ENCODE results near the gene LYRM4.

Gene LYRM4

DNA sequence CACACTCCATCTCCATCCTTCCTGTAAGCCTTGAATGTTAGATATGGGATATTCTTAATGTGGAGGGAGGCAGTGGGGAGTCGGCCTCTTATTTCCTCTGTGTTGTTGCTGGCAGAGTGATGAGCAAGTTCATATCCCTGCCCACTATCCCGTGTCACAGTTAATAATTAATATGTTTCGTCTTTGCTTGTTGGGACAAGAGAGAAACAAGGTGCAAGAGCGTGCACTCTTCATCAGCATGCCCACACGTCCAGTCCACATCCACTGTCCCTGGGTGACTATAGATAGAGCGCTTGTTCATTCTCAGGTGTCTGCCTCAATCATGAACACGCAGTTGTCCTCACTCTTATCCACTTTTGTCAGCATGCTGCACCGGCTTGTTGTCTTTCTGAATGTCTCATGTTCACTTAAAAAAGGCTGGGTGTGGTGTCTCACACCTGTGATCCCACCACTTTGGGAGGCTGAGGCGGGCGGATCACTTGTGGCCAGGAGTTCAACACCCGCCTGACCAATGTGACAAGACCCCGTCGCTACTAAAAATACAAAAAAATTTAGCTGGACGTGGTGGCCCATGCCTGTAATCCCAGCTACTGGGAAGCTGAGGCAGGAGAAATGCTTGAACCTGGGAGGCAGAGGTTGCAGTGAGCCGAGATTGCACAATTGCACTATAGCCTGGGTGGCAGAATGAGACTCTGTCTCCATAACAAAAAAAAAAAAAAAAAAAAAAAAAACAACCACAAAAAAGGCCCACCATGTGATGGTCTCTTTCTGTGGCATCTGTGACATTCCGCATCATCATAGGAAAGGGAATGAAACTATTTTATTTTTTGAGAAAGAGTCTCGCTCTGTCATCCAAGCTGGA is 141.4 kb downstream of the LYRM4 start:
- Histone ChIP-seq H3F3A (ENCODE audit: insufficient read depth, low read length) (no peaks in the 10 kb centered on the region), H2AFZ (ENCODE audit: low read length) (no peak overlapping the region), H3K9ac (ENCODE audit: low read length) (no peak overlapping the region), H3K4me3 (ENCODE audit: low read depth, low read length, poor library complexity, severe bottlenecking) (no peak overlapping the region), H3K36me3 (ENCODE audit: insufficient read depth, low read length) (no peaks in the 10 kb centered on the region), H4K20me1 (ENCODE audit: insufficient read depth, low read length) (no peaks in the 10 kb centered on the region), H3K9me3 (ENCODE audit: low read length) (no peaks in the 10 kb centered on the region), H3K4me2 (ENCODE audit: low read length) (no peak overlapping the region), H3K4me1 (ENCODE audit: insufficient read depth, low read length, severe bottlenecking) (no peaks in the 10 kb centered on the region), H3K9me2 (ENCODE audit: low read depth, low read length) (no peaks in the 10 kb centered on the region), H3K79me2 (ENCODE audit: insufficient read depth, low read length) (no peaks in the 10 kb centered on the region), H3K27me3 (ENCODE audit: insufficient read depth, low read length) (no peaks in the 10 kb centered on the region), H3K27ac (ENCODE audit: low read depth, low read length, poor library complexity, severe bottlenecking) (no peak overlapping the region)
- no peak for TF ChIP-seq EZH2 (IDR thresholded peaks at IDR 0.05; ENCODE audit: borderline replicate concordance, low read length)
- TF ChIP-seq, protein P1, sequence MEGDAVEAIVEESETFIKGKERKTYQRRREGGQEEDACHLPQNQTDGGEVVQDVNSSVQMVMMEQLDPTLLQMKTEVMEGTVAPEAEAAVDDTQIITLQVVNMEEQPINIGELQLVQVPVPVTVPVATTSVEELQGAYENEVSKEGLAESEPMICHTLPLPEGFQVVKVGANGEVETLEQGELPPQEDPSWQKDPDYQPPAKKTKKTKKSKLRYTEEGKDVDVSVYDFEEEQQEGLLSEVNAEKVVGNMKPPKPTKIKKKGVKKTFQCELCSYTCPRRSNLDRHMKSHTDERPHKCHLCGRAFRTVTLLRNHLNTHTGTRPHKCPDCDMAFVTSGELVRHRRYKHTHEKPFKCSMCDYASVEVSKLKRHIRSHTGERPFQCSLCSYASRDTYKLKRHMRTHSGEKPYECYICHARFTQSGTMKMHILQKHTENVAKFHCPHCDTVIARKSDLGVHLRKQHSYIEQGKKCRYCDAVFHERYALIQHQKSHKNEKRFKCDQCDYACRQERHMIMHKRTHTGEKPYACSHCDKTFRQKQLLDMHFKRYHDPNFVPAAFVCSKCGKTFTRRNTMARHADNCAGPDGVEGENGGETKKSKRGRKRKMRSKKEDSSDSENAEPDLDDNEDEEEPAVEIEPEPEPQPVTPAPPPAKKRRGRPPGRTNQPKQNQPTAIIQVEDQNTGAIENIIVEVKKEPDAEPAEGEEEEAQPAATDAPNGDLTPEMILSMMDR (IDR thresholded peaks at IDR 0.05; ENCODE audit: low read length) = no peak

DNA sequence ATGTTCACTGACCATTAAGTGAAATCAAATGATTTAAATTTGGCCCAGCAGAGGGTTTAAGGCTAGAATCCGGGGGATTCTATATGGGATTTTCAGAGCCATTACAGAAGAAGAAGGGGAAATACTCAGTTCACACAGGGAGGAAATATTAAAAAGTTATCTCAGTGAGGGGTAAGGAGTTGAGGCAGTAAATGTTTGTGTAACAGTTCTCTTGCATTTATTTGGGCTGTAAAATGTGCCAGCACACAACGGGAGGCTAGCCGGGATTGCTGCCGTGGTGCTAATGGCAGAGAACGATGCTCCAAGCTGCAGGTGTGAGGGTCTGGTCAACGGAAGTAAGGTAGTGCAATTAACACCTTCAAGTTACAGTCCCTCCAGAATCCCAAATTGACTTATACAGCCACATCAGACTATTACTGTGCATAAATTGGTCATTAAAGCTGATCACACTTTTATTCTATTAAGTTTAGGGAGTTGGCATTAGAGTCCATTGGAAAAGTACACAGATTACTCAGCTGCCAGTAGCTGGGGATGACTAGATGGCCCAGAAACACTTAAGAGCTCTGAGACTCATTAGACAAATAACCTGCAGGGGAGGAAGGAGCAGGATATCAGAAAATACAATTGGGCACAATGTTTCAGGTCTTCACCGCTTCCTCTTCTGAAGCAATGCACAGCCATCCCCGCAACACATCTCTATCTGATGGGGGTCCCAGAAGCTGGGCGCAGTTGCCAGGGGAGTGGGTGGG is 144.3 kb downstream of the LYRM4 start:
- Histone ChIP-seq H3K36me3 (ENCODE audit: insufficient read depth, low read length) (no peaks in the 10 kb centered on the region), H3K27me3 (ENCODE audit: insufficient read depth, low read length) (no peaks in the 10 kb centered on the region)

DNA sequence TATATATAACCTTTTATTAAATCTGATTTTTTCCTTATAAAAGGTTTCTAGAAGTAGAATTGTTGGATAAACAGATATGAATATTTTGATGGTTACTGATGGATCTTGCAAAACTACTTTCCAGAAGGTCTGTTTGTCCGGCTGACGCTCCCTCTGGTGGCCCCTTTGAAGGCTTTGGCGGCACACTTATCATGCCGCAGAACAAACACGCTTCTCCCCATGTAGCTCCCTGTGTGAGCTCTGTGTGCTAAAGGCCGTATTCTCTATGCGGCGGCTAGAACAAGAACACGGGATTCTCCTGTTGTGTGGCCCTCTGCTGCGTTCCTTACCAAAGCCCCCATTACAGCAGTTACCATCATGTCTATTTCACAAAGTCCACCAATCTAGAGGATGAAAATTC is 145.6 kb downstream of the LYRM4 start:
- Histone ChIP-seq H3K36me3 (ENCODE audit: insufficient read depth, low read length) (no peaks in the 10 kb centered on the region), H4K20me1 (ENCODE audit: insufficient read depth, low read length) (no peaks in the 10 kb centered on the region), H3K4me1 (ENCODE audit: insufficient read depth, low read length, severe bottlenecking) (no peaks in the 10 kb centered on the region), H3K27me3 (ENCODE audit: insufficient read depth, low read length) (no peaks in the 10 kb centered on the region), H3K4me2 (ENCODE audit: low read length) (no peak overlapping the region), H3K9me3 (ENCODE audit: low read length) (no peaks in the 10 kb centered on the region), H3K79me2 (ENCODE audit: insufficient read depth, low read length) (no peaks in the 10 kb centered on the region), H3K4me3 (ENCODE audit: low read depth, low read length, poor library complexity, severe bottlenecking) (no peak overlapping the region), H3K9me2 (ENCODE audit: low read depth, low read length) (no peaks in the 10 kb centered on the region), H3F3A (ENCODE audit: insufficient read depth, low read length) (no peaks in the 10 kb centered on the region), H2AFZ (ENCODE audit: low read length) (no peak overlapping the region), H3K27ac (ENCODE audit: low read depth, low read length, poor library complexity, severe bottlenecking) (no peak overlapping the region), H3K9ac (ENCODE audit: low read length) (no peak overlapping the region)
- TF ChIP-seq, protein P1 (IDR thresholded peaks at IDR 0.05; ENCODE audit: low read length) = no peak
- TF ChIP-seq EZH2 (IDR thresholded peaks at IDR 0.05; ENCODE audit: borderline replicate concordance, low read length) = no peak

More for the DNA sequence above, 144.3 kb downstream of the LYRM4 start:
- Histone ChIP-seq H3K79me2 (ENCODE audit: insufficient read depth, low read length) (no peaks in the 10 kb centered on the region), H2AFZ (ENCODE audit: low read length) (no peak overlapping the region), H3K4me1 (ENCODE audit: insufficient read depth, low read length, severe bottlenecking) (no peaks in the 10 kb centered on the region), H3F3A (ENCODE audit: insufficient read depth, low read length) (no peaks in the 10 kb centered on the region), H3K9ac (ENCODE audit: low read length) (no peak overlapping the region), H4K20me1 (ENCODE audit: insufficient read depth, low read length) (no peaks in the 10 kb centered on the region), H3K9me3 (ENCODE audit: low read length) (no peaks in the 10 kb centered on the region), H3K9me2 (ENCODE audit: low read depth, low read length) (no peaks in the 10 kb centered on the region), H3K27ac (ENCODE audit: low read depth, low read length, poor library complexity, severe bottlenecking) (no peak overlapping the region), H3K4me2 (ENCODE audit: low read length) (no peak overlapping the region), H3K4me3 (ENCODE audit: low read depth, low read length, poor library complexity, severe bottlenecking) (no peak overlapping the region)
- TF ChIP-seq, protein P1 (IDR thresholded peaks at IDR 0.05; ENCODE audit: low read length) = no peak
- TF ChIP-seq EZH2 (IDR thresholded peaks at IDR 0.05; ENCODE audit: borderline replicate concordance, low read length) = no peak

All from OCI-LY1 (cell line).